Endodermal cell (in vitro differentiated cells): Measurements from ENCODE around the gene CSF2. TPM values are rescaled to one million over a fixed set of nuclear protein-coding genes. Genes with fewer than 3 reads are reported as not detected.

Source experiments
- DNase-seq: peaks from one replicate; pipeline ENCODE4 v3.0.0-alpha.2; 2017
- H3K27ac ChIP-seq: 2 replicates; pipeline ENCODE4 v1.5.1; 2013; ENCODE audit warnings: mild to moderate bottlenecking, low read depth, low read length, moderate library complexity
- H3K27me3 ChIP-seq: 2 replicates; pipeline ENCODE4 v1.6.1; 2013; ENCODE audit warnings: mild to moderate bottlenecking, low read length, moderate library complexity; ENCODE audit not compliant: insufficient read depth, control insufficient read depth, poor library complexity, severe bottlenecking
- H3K36me3 ChIP-seq: 2 replicates; pipeline ENCODE4 v1.7.0; 2013; ENCODE audit warnings: mild to moderate bottlenecking, low read length, moderate library complexity; ENCODE audit not compliant: control insufficient read depth, insufficient read depth
- H3K4me1 ChIP-seq: one replicate; pipeline ENCODE4 v1.7.0; 2013; ENCODE audit warnings: low read length; ENCODE audit not compliant: control insufficient read depth, insufficient read depth
- H3K4me3 ChIP-seq: 2 replicates; pipeline ENCODE4 v1.5.1; 2013; ENCODE audit warnings: mild to moderate bottlenecking, low read length, moderate library complexity
- H3K9ac ChIP-seq: 2 replicates; pipeline ENCODE4 v1.6.1; 2013; ENCODE audit warnings: mild to moderate bottlenecking, low read length, moderate library complexity; ENCODE audit not compliant: poor library complexity, severe bottlenecking; ENCODE audit errors: extremely low read depth
- H3K9me3 ChIP-seq: 2 replicates; pipeline ENCODE4 v1.6.1; 2013; ENCODE audit warnings: mild to moderate bottlenecking, low read length, moderate library complexity; ENCODE audit not compliant: control insufficient read depth
- H3K27ac Mint-ChIP-seq: 2 replicates; pipeline ENCODE4 v1.8.0; 2020; ENCODE audit warnings: mixed read lengths
- H3K27me3 Mint-ChIP-seq: 2 replicates; pipeline ENCODE4 v1.8.0; 2021; ENCODE audit warnings: mild to moderate bottlenecking, mixed read lengths; ENCODE audit not compliant: insufficient read depth
- H3K36me3 Mint-ChIP-seq: 2 replicates; pipeline ENCODE4 v1.8.0; 2020; ENCODE audit warnings: low read depth, mixed read lengths
- H3K4me1 Mint-ChIP-seq: 2 replicates; pipeline ENCODE4 v1.8.0; 2020; ENCODE audit warnings: mixed read lengths
- H3K4me3 Mint-ChIP-seq: 2 replicates; pipeline ENCODE4 v1.8.0; 2020; ENCODE audit warnings: mild to moderate bottlenecking, moderate library complexity, mixed read lengths
- H3K9me3 Mint-ChIP-seq: 2 replicates; pipeline ENCODE4 v1.8.0; 2020; ENCODE audit warnings: mild to moderate bottlenecking, mixed read lengths
- WGBS, 2 experiments: methylation state at CpG; one replicate each; pipeline versions ENCODE4 v1.1.5 to v1.1.7; 2013; ENCODE audit warnings: missing lambda C conversion rate in 2 of 2, mixed read lengths in 1 of 2; ENCODE audit not compliant: insufficient coverage in 1 of 2, insufficient read length in 1 of 2; 5-methylcytosine and 5-hydroxymethylcytosine counted together
- total RNA-seq, 2 donors: library from RNA; stranded (reverse); fragmentation: NEBNext Ultra II Directional in 1 of 2; extraction: Animal tissue kit (Norgen Biotek cat#: 25700) in 1 of 2; gene quantifications; 2 replicates in 1 of 2; 3 replicates in 1 of 2; pipeline ENCODE4 v1.2.1, GENCODE V29; 2021
- TF ChIP-seq, protein P1 (sequence below): fragments of 200-600 bp; sonication (generic); conservative IDR thresholded peaks from 2 replicates; pipeline ENCODE4 v1.5.0; 2021; ENCODE audit warnings: antibody characterized with exemption, mild to moderate bottlenecking

The CSF2 gene
- total RNA-seq, 2 donors from 2014 or later, result not detected

GRCh38 chr5:132087661-132088060, 14.1 kb downstream of the CSF2 start:
- H3K4me3 ChIP-seq, result no peak overlapping the region
- no peak for DNase-seq
- Mint-ChIP-seq H3K27me3 (peaks cover 2% of the 10 kb centered on the region), H3K4me1 (no peaks in the 10 kb centered on the region), H3K27ac (no peak overlapping the region), H3K9me3 (no peaks in the 10 kb centered on the region), H3K4me3 (no peak overlapping the region), H3K36me3 (no peaks in the 10 kb centered on the region)
- no peak overlapping the region for H3K27ac ChIP-seq
- H3K4me1 ChIP-seq, result no peaks in the 10 kb centered on the region
- no peak overlapping the region for H3K9ac ChIP-seq
- 83 to 88% methylated on average over 4 to 8 of the region's 8 CpGs for WGBS, 2 experiments
- H3K27me3 ChIP-seq, result peaks cover 8% of the 10 kb centered on the region
- no peaks in the 10 kb centered on the region for H3K36me3 ChIP-seq
- TF ChIP-seq, protein P1, sequence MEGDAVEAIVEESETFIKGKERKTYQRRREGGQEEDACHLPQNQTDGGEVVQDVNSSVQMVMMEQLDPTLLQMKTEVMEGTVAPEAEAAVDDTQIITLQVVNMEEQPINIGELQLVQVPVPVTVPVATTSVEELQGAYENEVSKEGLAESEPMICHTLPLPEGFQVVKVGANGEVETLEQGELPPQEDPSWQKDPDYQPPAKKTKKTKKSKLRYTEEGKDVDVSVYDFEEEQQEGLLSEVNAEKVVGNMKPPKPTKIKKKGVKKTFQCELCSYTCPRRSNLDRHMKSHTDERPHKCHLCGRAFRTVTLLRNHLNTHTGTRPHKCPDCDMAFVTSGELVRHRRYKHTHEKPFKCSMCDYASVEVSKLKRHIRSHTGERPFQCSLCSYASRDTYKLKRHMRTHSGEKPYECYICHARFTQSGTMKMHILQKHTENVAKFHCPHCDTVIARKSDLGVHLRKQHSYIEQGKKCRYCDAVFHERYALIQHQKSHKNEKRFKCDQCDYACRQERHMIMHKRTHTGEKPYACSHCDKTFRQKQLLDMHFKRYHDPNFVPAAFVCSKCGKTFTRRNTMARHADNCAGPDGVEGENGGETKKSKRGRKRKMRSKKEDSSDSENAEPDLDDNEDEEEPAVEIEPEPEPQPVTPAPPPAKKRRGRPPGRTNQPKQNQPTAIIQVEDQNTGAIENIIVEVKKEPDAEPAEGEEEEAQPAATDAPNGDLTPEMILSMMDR, result no peak
- no peaks in the 10 kb centered on the region for H3K9me3 ChIP-seq

- no peaks in the 10 kb centered on the region for H3K36me3 ChIP-seq
- no peak overlapping the region for H3K4me3 ChIP-seq
- no peak for DNase-seq
- no peak overlapping the region for H3K27ac ChIP-seq
- H3K4me3 Mint-ChIP-seq, result no peak overlapping the region
- peaks cover 16% of the 10 kb centered on the region for H3K27me3 ChIP-seq
- H3K9me3 Mint-ChIP-seq, result no peaks in the 10 kb centered on the region
- H3K27ac Mint-ChIP-seq, result no peak overlapping the region
- no peaks in the 10 kb centered on the region for H3K9me3 ChIP-seq
- TF ChIP-seq, protein P1, result no peak
- no peaks in the 10 kb centered on the region for H3K4me1 Mint-ChIP-seq
- H3K27me3 Mint-ChIP-seq, result peaks cover 2% of the 10 kb centered on the region
- WGBS, 2 experiments, result 96% methylated on average over 1 of the region's 1 CpG; no CpG with 5 or more reads in 1 of the 2 experiments
- H3K36me3 Mint-ChIP-seq, result no peaks in the 10 kb centered on the region
- no peak overlapping the region for H3K9ac ChIP-seq
- H3K4me1 ChIP-seq, result no peaks in the 10 kb centered on the region
Observed at GRCh38 chr5:132089363-132089762, 15.8 kb downstream of the CSF2 start.

GRCh38 chr5:132090107-132090506, 16.5 kb downstream of the CSF2 start:
- Mint-ChIP-seq H3K36me3 (no peaks in the 10 kb centered on the region), H3K9me3 (no peaks in the 10 kb centered on the region), H3K4me3 (no peak overlapping the region), H3K4me1 (no peaks in the 10 kb centered on the region), H3K27ac (no peak overlapping the region), H3K27me3 (peaks cover 2% of the 10 kb centered on the region)
- no peaks in the 10 kb centered on the region for H3K4me1 ChIP-seq
- no peak for DNase-seq
- H3K9me3 ChIP-seq, result no peaks in the 10 kb centered on the region
- H3K4me3 ChIP-seq, result no peak overlapping the region
- H3K27ac ChIP-seq, result no peak overlapping the region
- no peak overlapping the region for H3K9ac ChIP-seq
- TF ChIP-seq, protein P1, result no peak
- no peaks in the 10 kb centered on the region for H3K36me3 ChIP-seq
- peaks cover 16% of the 10 kb centered on the region for H3K27me3 ChIP-seq
